22Rv1 (cell line): ENCODE results near the gene EGLN3.

Experiments
- H3K27ac ChIP-seq: fragments of 450-650 bp; 2 replicates; pipeline ENCODE4 v1.5.1; 2017
- CTCF ChIP-seq: fragments of 450-650 bp; IDR thresholded peaks from 2 replicates; pipeline ENCODE4 v1.5.1; 2017; ENCODE audit warnings: mild to moderate bottlenecking
- ZFX ChIP-seq: fragments of 450-650 bp; IDR thresholded peaks from 2 replicates; pipeline ENCODE4 v1.6.1; 2017; ENCODE audit warnings: antibody characterized with exemption, borderline replicate concordance

The EGLN3 gene

GRCh38 chr14:33954016-33954598 lies 3.2 kb upstream of the EGLN3 start:
- no peak overlapping the region for H3K27ac ChIP-seq
- no peak for TF ChIP-seq ZFX
- TF ChIP-seq CTCF = no peak

GRCh38 chr14:33952541-33952940 lies 1.7 kb upstream of the EGLN3 start:
- no peak overlapping the region for H3K27ac ChIP-seq
- no peak for TF ChIP-seq CTCF

GRCh38 chr14:33951183-33951840 lies 438 bp upstream of the EGLN3 start:
- H3K27ac ChIP-seq = no peak overlapping the region
- TF ChIP-seq ZFX = no peak
- TF ChIP-seq CTCF = no peak

- TF ChIP-seq CTCF (no peak), ZFX (no peak)
- no peak overlapping the region for H3K27ac ChIP-seq
Measured at GRCh38 chr14:33949411-33949893, 1.4 kb downstream of the EGLN3 start.

GRCh38 chr14:33948869-33949408 lies 1.9 kb downstream of the EGLN3 start:
- no peak overlapping the region for H3K27ac ChIP-seq
- TF ChIP-seq CTCF (no peak), ZFX (no peak)

- no peak for TF ChIP-seq ZFX
- TF ChIP-seq CTCF = no peak
- no peak overlapping the region for H3K27ac ChIP-seq
Measured at GRCh38 chr14:33948145-33948868, 2.6 kb downstream of the EGLN3 start.
